ENCODE results near the gene ARFGAP2. TPM values are rescaled to one million over a fixed set of nuclear protein-coding genes. Genes with fewer than 3 reads are reported as not detected.

Gene ARFGAP2
- polyA plus RNA-seq, 1 donor from 2014 or later: 213 TPM

DNA sequence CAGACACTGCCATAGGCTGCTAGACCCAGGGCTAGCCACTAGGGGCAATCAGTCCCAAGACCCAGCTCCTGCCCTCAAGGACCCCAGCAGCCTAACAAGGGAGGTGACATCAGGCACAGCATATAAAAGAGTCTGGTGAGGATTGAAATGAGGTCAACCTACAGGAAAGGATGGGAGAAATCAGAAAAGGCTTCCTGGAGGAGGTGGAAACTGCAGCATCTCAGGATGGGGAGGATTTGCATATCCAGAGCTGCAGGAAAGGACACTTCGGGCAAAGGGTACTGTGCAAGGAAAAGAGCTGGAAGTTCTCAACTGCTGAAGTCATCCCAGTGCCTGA lies 2.9 kb upstream of the ARFGAP2 start:
- Histone ChIP-seq H3F3A (ENCODE audit: insufficient read depth, low read length, poor library complexity, severe bottlenecking) (no peaks in the 10 kb centered on the region), H3K27me3 (ENCODE audit: insufficient read depth, low read depth, low read length) (peaks cover 5% of the 10 kb centered on the region), H2AFZ (ENCODE audit: low read depth, low read length) (no peak overlapping the region), H3K36me3 (ENCODE audit: insufficient read depth, low read length) (no peaks in the 10 kb centered on the region), H3K4me2 (ENCODE audit: low read length) (no peak overlapping the region), H3K9ac (ENCODE audit: low read length) (no peak overlapping the region), H3K79me2 (replicated peaks; ENCODE audit: insufficient read depth, low read length) (peaks cover 20% of the 10 kb centered on the region), H3K9me3 (ENCODE audit: low read length) (no peaks in the 10 kb centered on the region), H3K27ac (ENCODE audit: low read length) (no peak overlapping the region), H3K9me2 (ENCODE audit: insufficient read depth, low read length) (no peaks in the 10 kb centered on the region), H4K20me1 (ENCODE audit: insufficient read depth) (no peaks in the 10 kb centered on the region), H3K4me3 (ENCODE audit: low read length) (no peak overlapping the region)
- no peak for TF ChIP-seq RAD21 (conservative IDR thresholded peaks at IDR 0.05)
- TF ChIP-seq, protein P1, sequence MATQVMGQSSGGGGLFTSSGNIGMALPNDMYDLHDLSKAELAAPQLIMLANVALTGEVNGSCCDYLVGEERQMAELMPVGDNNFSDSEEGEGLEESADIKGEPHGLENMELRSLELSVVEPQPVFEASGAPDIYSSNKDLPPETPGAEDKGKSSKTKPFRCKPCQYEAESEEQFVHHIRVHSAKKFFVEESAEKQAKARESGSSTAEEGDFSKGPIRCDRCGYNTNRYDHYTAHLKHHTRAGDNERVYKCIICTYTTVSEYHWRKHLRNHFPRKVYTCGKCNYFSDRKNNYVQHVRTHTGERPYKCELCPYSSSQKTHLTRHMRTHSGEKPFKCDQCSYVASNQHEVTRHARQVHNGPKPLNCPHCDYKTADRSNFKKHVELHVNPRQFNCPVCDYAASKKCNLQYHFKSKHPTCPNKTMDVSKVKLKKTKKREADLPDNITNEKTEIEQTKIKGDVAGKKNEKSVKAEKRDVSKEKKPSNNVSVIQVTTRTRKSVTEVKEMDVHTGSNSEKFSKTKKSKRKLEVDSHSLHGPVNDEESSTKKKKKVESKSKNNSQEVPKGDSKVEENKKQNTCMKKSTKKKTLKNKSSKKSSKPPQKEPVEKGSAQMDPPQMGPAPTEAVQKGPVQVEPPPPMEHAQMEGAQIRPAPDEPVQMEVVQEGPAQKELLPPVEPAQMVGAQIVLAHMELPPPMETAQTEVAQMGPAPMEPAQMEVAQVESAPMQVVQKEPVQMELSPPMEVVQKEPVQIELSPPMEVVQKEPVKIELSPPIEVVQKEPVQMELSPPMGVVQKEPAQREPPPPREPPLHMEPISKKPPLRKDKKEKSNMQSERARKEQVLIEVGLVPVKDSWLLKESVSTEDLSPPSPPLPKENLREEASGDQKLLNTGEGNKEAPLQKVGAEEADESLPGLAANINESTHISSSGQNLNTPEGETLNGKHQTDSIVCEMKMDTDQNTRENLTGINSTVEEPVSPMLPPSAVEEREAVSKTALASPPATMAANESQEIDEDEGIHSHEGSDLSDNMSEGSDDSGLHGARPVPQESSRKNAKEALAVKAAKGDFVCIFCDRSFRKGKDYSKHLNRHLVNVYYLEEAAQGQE (IDR thresholded peaks at IDR 0.05; ENCODE audit: borderline replicate concordance): no peak
- no peak for TF ChIP-seq MXI1 (conservative IDR thresholded peaks at IDR 0.05; ENCODE audit: poor library complexity, severe bottlenecking)
- TF ChIP-seq EZH2 (IDR thresholded peaks at IDR 0.05; ENCODE audit: borderline replicate concordance, insufficient read depth, low read length, poor library complexity, severe bottlenecking): no peak
- TF ChIP-seq SMC3 (conservative IDR thresholded peaks at IDR 0.05; ENCODE audit: poor library complexity): no peak
- TF ChIP-seq POLR2AphosphoS5 (IDR thresholded peaks at IDR 0.05): no peak
- no peak for TF ChIP-seq EP300 (conservative IDR thresholded peaks at IDR 0.05; ENCODE audit: poor library complexity, severe bottlenecking)
- TF ChIP-seq, protein P2, sequence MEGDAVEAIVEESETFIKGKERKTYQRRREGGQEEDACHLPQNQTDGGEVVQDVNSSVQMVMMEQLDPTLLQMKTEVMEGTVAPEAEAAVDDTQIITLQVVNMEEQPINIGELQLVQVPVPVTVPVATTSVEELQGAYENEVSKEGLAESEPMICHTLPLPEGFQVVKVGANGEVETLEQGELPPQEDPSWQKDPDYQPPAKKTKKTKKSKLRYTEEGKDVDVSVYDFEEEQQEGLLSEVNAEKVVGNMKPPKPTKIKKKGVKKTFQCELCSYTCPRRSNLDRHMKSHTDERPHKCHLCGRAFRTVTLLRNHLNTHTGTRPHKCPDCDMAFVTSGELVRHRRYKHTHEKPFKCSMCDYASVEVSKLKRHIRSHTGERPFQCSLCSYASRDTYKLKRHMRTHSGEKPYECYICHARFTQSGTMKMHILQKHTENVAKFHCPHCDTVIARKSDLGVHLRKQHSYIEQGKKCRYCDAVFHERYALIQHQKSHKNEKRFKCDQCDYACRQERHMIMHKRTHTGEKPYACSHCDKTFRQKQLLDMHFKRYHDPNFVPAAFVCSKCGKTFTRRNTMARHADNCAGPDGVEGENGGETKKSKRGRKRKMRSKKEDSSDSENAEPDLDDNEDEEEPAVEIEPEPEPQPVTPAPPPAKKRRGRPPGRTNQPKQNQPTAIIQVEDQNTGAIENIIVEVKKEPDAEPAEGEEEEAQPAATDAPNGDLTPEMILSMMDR (IDR thresholded peaks at IDR 0.05; ENCODE audit: poor library complexity, severe bottlenecking): no peak
- no peak for TF ChIP-seq TAF1 (IDR thresholded peaks at IDR 0.05; ENCODE audit: low read depth)

DNA sequence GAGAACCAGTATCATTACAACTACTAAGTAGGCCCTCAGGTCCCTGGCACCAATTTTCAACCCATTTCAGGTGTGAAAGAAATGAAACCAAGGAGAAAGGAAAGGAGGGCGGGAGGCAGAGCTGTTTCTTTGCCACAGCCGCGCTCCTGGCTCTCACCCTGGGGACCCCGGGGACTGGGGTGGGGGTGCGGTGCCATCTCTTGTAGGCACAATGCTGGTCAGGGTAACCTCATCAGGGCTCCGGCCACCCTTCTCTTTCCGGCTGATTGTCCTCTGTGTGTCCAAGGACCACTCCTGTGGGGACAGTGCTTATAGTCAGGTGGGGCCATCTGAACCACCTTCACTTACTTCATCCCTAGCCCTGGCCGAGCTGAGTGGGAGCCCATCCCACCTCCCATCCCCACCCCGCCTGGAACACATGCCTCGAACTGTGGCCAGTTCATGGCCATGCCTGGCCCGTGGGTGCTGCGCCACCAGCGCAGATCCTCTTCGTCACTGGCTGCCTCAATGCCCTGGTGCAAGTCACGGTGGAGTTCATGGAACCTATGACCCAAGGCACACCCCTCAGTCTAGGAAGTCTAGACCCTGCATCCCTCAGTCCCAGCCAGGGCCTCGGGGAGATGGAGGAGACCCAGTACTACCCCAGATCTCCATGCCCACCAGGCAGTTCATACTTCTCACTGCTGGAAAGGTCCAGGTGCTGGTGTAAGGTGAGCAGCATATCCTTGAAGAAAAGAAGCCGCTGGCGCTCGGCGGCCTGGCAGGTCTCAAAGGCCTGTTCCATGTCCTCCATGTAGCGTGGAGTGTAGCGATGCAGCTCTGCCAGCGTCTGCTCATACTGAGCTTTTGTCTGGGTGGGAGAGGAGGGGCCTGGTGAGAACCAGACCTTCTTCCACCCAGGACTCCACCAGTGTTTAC lies 2.3 kb upstream of the ARFGAP2 start:
- no peak for TF ChIP-seq TAF1 (IDR thresholded peaks at IDR 0.05; ENCODE audit: low read depth)
- no peak for TF ChIP-seq EP300 (conservative IDR thresholded peaks at IDR 0.05; ENCODE audit: poor library complexity, severe bottlenecking)
- no peak for TF ChIP-seq SMC3 (conservative IDR thresholded peaks at IDR 0.05; ENCODE audit: poor library complexity)
- TF ChIP-seq EZH2 (IDR thresholded peaks at IDR 0.05; ENCODE audit: borderline replicate concordance, insufficient read depth, low read length, poor library complexity, severe bottlenecking): no peak
- TF ChIP-seq, protein P1 (IDR thresholded peaks at IDR 0.05; ENCODE audit: borderline replicate concordance): no peak
- no peak overlapping the region for H3K4me3 ChIP-seq (ENCODE audit: low read length)
- no peak overlapping the region for H2AFZ ChIP-seq (ENCODE audit: low read depth, low read length)
- H3K9ac ChIP-seq (ENCODE audit: low read length): no peak overlapping the region
- H3K4me2 ChIP-seq (ENCODE audit: low read length): no peak overlapping the region
- H3K9me2 ChIP-seq (ENCODE audit: insufficient read depth, low read length): no peaks in the 10 kb centered on the region
- peaks cover 23% of the 10 kb centered on the region for H3K79me2 ChIP-seq (replicated peaks; ENCODE audit: insufficient read depth, low read length)
- H4K20me1 ChIP-seq (ENCODE audit: insufficient read depth): no peaks in the 10 kb centered on the region
- H3K36me3 ChIP-seq (ENCODE audit: insufficient read depth, low read length): no peaks in the 10 kb centered on the region
- no peaks in the 10 kb centered on the region for H3K27me3 ChIP-seq (ENCODE audit: insufficient read depth, low read depth, low read length)
- no peak overlapping the region for H3K27ac ChIP-seq (ENCODE audit: low read length)
- H3F3A ChIP-seq (ENCODE audit: insufficient read depth, low read length, poor library complexity, severe bottlenecking): no peaks in the 10 kb centered on the region
- H3K9me3 ChIP-seq (ENCODE audit: low read length): no peaks in the 10 kb centered on the region
